Astrocyte of the spinal cord (primary cell): Measurements from ENCODE around the gene CACNB2.

Experiments used
- DNase-seq: peaks from one replicate; pipeline ENCODE4 v3.0.0; 2011; ENCODE audit warnings: low read depth, low spot score
- H3K4me3 ChIP-seq: 2 replicates; pipeline ENCODE4 v1.5.1; 2011; ENCODE audit warnings: low read depth, mild to moderate bottlenecking, low read length, moderate library complexity
- in situ Hi-C: cut with HindIII; loops from 2 replicates; pipeline ENCODE4 v1.10.0; 2017; ENCODE audit warnings: low sequenced_read_pairs
- TF ChIP-seq, protein P1 (sequence below): IDR thresholded peaks from 2 replicates; pipeline ENCODE4 v1.5.1; 2012; ENCODE audit warnings: low read depth, mild to moderate bottlenecking, low read length, inconsistent platforms

CACNB2 gene

DNA sequence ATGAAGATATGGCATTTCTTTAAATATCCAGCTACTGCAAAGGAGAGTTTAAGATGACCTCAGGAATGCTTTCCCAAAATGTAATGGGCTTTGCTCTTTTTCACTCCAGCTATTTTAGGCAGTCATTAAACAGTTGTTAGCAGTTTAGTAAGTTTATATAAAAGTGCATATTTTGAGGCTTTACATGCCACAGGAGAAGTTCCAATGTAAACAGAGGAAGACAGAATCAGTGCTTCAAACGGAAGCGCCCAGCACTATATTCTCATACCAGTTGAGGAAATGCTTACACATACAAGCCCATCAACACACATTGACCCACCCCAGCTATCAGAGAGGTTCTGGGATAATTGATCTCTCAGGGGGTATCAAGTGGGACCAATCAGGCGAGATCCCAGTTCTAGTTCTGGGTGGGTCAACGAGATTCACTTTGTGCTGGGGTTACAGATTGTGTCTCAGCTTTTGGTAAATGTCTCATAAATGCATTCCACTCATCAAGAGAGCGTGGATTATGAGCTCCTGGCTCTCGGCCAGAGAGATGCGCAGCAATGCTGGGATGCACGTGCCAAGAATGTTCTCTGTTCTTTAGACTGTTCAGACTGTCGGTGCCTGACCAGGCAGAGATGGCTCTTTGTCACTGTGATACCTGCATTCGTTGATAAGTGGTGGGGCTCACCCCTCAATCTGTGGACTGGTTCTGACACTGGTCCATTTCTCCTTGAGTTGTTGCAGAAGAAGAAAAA lies 55.0 kb downstream of the CACNB2 start:
- TF ChIP-seq, protein P1, sequence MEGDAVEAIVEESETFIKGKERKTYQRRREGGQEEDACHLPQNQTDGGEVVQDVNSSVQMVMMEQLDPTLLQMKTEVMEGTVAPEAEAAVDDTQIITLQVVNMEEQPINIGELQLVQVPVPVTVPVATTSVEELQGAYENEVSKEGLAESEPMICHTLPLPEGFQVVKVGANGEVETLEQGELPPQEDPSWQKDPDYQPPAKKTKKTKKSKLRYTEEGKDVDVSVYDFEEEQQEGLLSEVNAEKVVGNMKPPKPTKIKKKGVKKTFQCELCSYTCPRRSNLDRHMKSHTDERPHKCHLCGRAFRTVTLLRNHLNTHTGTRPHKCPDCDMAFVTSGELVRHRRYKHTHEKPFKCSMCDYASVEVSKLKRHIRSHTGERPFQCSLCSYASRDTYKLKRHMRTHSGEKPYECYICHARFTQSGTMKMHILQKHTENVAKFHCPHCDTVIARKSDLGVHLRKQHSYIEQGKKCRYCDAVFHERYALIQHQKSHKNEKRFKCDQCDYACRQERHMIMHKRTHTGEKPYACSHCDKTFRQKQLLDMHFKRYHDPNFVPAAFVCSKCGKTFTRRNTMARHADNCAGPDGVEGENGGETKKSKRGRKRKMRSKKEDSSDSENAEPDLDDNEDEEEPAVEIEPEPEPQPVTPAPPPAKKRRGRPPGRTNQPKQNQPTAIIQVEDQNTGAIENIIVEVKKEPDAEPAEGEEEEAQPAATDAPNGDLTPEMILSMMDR = no peak
- in situ Hi-C loops = no loop called here
- no peak overlapping the region for H3K4me3 ChIP-seq
- DNase-seq = peak; percentile 20

DNA sequence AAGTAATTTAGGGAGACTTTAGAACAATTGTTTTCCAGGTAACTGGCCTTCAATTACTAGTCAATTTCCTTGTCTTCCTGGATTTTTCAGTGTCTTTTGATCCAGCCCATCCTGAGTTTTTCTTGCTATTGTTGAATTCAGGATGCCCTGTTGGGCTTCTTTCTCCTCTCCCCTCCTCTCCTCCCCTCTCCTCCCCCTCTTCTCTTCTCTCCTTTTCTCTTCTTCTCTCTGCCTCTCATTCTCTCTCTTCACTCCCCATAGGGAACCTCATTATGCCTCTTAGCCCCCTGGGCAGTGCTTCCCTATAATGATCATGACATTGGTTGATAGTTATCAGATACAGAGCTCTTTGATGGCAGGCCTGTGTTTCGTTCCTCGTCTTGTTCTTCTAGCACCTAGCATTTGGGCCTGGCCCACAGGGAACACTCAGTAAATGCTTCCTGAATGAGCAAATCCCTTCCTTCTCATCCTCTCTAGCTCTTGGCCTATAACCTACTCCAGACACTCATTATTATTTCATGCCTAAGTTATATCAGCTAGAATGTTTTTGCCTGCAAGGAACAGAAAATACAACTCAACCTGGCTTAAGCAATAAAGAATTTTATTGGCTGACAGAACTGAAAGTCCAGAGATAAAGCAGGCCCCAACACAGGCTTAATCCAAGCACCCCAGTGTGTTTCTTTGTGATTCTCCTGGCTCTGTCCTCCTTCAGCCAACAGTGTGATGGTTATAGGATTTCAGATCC lies 56.8 kb downstream of the CACNB2 start:
- no peak overlapping the region for H3K4me3 ChIP-seq
- in situ Hi-C loops = no loop called here
- TF ChIP-seq, protein P1 = no peak
- no peak for DNase-seq

DNA sequence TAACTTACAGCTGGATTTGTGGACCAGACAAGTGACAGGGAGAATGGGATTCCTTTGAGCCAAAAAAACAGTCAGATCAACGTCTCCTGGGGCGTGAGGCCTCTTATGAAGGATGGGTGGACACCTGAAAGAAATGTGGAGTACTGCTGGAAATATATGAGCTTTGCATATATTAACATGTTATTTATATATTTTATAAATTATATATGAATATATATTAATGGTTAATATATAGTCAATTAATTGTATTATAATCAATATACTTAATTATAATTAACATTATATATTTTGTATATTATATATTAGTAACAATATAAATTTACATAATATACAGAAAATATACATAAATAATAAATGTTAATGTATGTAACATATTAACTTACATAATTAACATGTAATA lies 57.5 kb downstream of the CACNB2 start:
- TF ChIP-seq, protein P1 = no peak
- no peak for DNase-seq
- in situ Hi-C loops = no loop called here
- no peak overlapping the region for H3K4me3 ChIP-seq

DNA sequence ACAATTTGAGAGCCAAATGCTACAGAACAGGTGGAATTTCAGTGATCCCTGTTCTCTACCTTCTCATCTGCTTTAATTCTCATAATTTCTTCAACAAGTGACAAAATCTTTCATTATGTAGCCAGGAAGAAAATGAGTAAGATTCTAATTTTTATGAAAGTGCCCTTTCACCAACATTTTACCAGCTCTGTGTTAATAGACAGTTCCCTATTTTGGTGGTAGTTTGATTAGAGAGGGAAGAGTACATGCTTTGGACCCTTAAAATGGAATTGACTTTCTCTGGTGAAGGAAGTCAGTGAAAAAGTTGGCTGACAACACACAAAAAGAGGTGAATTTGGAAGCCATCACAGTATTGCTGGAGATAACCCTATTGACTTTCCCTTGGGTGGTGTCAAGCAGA lies 61.7 kb downstream of the CACNB2 start:
- TF ChIP-seq, protein P1 = no peak
- H3K4me3 ChIP-seq = no peak overlapping the region
- in situ Hi-C loops = no loop called here
- no peak for DNase-seq

DNA sequence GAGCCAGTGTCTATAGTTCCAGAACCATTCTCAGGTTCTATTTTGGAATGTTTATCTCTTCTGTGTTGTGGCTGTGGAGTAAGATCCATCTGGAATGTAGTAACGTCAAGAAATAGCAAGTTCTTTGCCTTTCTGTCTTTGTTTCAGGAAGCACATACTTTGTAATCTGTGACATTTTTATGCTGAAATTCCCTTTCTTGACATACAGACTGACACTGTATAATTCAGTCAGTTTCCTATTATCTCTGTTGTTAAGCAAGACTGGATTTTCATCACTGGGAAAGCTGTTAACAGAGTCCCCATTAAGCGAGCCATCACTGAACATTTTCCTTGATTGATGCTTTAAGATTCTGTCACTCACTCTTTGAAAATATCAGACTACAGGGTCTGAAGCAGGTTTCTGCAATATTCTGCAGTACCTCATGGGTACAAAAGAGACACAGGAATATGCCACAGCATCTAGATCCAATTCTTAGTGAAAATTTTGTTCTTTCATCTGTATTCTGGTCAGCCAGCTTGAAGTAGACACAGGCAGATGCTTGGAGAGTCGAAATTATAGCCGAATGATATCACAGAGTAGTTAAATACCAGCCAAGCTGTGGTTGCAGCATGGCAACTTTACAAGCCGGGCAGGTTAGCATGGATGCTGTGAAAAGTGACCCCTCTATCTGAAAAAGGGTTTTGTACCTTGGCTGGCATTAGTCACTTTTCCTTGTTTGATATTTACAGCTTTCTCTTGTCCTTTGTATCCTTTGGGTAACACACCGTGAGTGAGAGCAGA lies 62.6 kb downstream of the CACNB2 start:
- TF ChIP-seq, protein P1 = no peak

DNA sequence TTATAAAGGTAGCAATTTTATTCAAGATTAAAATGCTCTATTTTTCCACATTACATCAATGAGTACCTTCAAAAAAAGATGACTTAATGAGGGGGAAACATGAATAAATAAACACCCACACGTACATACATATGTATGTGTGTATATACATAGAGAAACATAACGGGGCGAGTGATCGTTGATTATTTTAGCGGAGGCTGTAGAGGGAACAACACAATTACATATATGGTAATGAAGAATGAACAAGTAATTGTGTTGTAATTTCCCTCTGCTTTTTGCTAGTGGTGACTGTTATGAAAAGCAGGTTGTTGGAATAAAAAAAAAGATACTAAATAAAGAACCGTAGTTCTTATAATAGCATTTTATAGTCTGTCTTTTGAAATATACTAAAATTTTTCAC lies 63.2 kb downstream of the CACNB2 start:
- TF ChIP-seq, protein P1 = no peak
- in situ Hi-C loops = no loop called here
- DNase-seq = no peak
- no peak overlapping the region for H3K4me3 ChIP-seq

More for the DNA sequence above, 62.6 kb downstream of the CACNB2 start:
- no peak for DNase-seq
- in situ Hi-C loops = no loop called here
- no peak overlapping the region for H3K4me3 ChIP-seq
